PC-9 (cell line): Measurements from ENCODE around the gene FOXP1. TPM values are rescaled to one million over a fixed set of nuclear protein-coding genes. Genes with fewer than 3 reads are reported as not detected.

Experiments
- BruUV-seq: library from RNA; stranded (reverse); fragments of 400-500 nt; replicated peaks from 2 replicates; lab custom pipeline; 2021; lab: Mats Ljungman, UMichigan
- CTCF ChIA-PET: fragments of 300-600 bp; sonication (Branson Sonifier 250); formaldehyde crosslinking; loops from one replicate; lab custom pipeline; 2022; ENCODE audit warnings: antibody characterized with exemption; lab: Charles Lee
- POLR2A ChIA-PET: fragments of 300-600 bp; sonication (Branson Sonifier 250); formaldehyde crosslinking; loops from one replicate; lab custom pipeline; 2022; ENCODE audit warnings: antibody characterized with exemption; ENCODE audit not compliant: unreplicated experiment; lab: Charles Lee
- DNase-seq, 2 experiments: peaks; one replicate each; pipeline versions ENCODE4 v3.0.0 to v3.0.0-alpha.2; 2015 to 2022; ENCODE audit warnings: mixed read lengths in 1 of 2
- H2AFZ ChIP-seq: fragments of 200-600 bp; sonication (generic); 2 replicates; pipeline ENCODE4 v1.8.1; 2017; ENCODE audit warnings: antibody characterized with exemption
- H3F3A ChIP-seq: fragments of 200-600 bp; sonication (generic); 2 replicates; pipeline ENCODE4 v1.8.1; 2017; ENCODE audit warnings: antibody characterized with exemption, mild to moderate bottlenecking, low read depth; ENCODE audit not compliant: insufficient read depth
- H3K27ac ChIP-seq: fragments of 200-600 bp; sonication (generic); 2 replicates; pipeline ENCODE4 v1.6.1; 2016; ENCODE audit warnings: mixed run types
- H3K27me3 ChIP-seq: fragments of 200-600 bp; sonication (generic); 2 replicates; pipeline ENCODE4 v1.6.1; 2016; ENCODE audit warnings: low read depth, mixed run types; ENCODE audit not compliant: insufficient read depth
- H3K36me3 ChIP-seq: fragments of 200-600 bp; sonication (generic); 2 replicates; pipeline ENCODE4 v1.6.1; 2016; ENCODE audit warnings: low read depth, mixed run types
- H3K4me1 ChIP-seq: fragments of 200-600 bp; sonication (generic); replicated peaks from 2 replicates; pipeline ENCODE4 v1.6.1; 2016; ENCODE audit warnings: mixed run types; ENCODE audit not compliant: insufficient read depth
- H3K4me2 ChIP-seq: fragments of 200-600 bp; sonication (generic); 2 replicates; pipeline ENCODE4 v1.6.1; 2017; ENCODE audit warnings: mixed run types
- H3K4me3 ChIP-seq: fragments of 200-600 bp; sonication (generic); 2 replicates; pipeline ENCODE4 v1.6.1; 2016; ENCODE audit warnings: mixed run types
- H3K79me2 ChIP-seq: fragments of 200-600 bp; sonication (generic); 2 replicates; pipeline ENCODE4 v1.6.1; 2017; ENCODE audit warnings: low read depth, mixed run types
- H3K9me2 ChIP-seq: fragments of 200-600 bp; sonication (generic); 2 replicates; pipeline ENCODE4 v1.8.1; 2017; ENCODE audit warnings: mild to moderate bottlenecking; ENCODE audit not compliant: insufficient read depth
- H3K9me3 ChIP-seq: fragments of 200-600 bp; sonication (generic); 2 replicates; pipeline ENCODE4 v1.8.1; 2016; ENCODE audit warnings: low read depth; ENCODE audit not compliant: insufficient read depth
- H4K20me1 ChIP-seq: fragments of 200-600 bp; sonication (generic); 2 replicates; pipeline ENCODE4 v1.8.1; 2017; ENCODE audit not compliant: insufficient read depth
- CTCF ChIP-seq: fragments of 200-600 bp; sonication (generic); conservative IDR thresholded peaks from 2 replicates; pipeline ENCODE4 v1.6.1; 2017; ENCODE audit warnings: mixed run types, antibody characterized with exemption, mild to moderate bottlenecking, moderate library complexity
- EZH2 ChIP-seq: fragments of 200-600 bp; sonication (generic); IDR thresholded peaks from 2 replicates; pipeline ENCODE4 v1.8.0; 2017; ENCODE audit warnings: antibody characterized with exemption, low read depth
- intact Hi-C: fragments of 100-400 bp; cut with micrococcal nuclease; formaldehyde crosslinking; loops from one replicate; pipeline ENCODE4 v1.10.0; 2022; ENCODE audit not compliant: unreplicated experiment
- total RNA-seq: library from RNA; stranded (reverse); gene quantifications from 2 replicates; pipeline ENCODE4 v1.2.3, GENCODE V29; 2021

Gene FOXP1
- total RNA-seq, 1 experiment from 2014 or later: 33.3 TPM

GRCh38 chr3:71317749-71318457 is 265.6 kb downstream of the FOXP1 start:
- Histone ChIP-seq H3K36me3 (no peaks in the 10 kb centered on the region), H3K9me2 (no peaks in the 10 kb centered on the region), H3F3A (no peaks in the 10 kb centered on the region), H3K27me3 (no peaks in the 10 kb centered on the region), H3K9me3 (no peaks in the 10 kb centered on the region), H3K27ac (no peak overlapping the region), H2AFZ (no peak overlapping the region), H3K4me1 (no peaks in the 10 kb centered on the region), H3K4me2 (no peak overlapping the region), H3K4me3 (no peak overlapping the region), H3K79me2 (no peaks in the 10 kb centered on the region), H4K20me1 (no peaks in the 10 kb centered on the region)
- no TSS peak for BruUV-seq
- no peak for TF ChIP-seq CTCF
- no peak for TF ChIP-seq EZH2
- intact Hi-C loops: no loop called here
- no peak for DNase-seq
- ChIA-PET POLR2A (interaction anchor here (0.8 kb wide), 1 partner anchor 1972 kb away, joined by 10 read pairs; no protein-coding TSS in a partner anchor), CTCF (no interaction called here)

- H2AFZ ChIP-seq: no peak overlapping the region
- no peaks in the 10 kb centered on the region for H3K4me1 ChIP-seq
- H3K4me2 ChIP-seq: no peak overlapping the region
- H3K27ac ChIP-seq: no peak overlapping the region
- no peaks in the 10 kb centered on the region for H3K27me3 ChIP-seq
- no peak overlapping the region for H3K4me3 ChIP-seq
- ChIA-PET CTCF (no interaction called here), POLR2A (no interaction called here)
- DNase-seq: no peak
- TF ChIP-seq EZH2 (no peak), CTCF (no peak)
- no peaks in the 10 kb centered on the region for H3K9me2 ChIP-seq
- BruUV-seq: no TSS peak
- H4K20me1 ChIP-seq: no peaks in the 10 kb centered on the region
- no peaks in the 10 kb centered on the region for H3K36me3 ChIP-seq
- H3F3A ChIP-seq: no peaks in the 10 kb centered on the region
- intact Hi-C loops: no loop called here
- H3K79me2 ChIP-seq: no peaks in the 10 kb centered on the region
- no peaks in the 10 kb centered on the region for H3K9me3 ChIP-seq
Measured at GRCh38 chr3:71317140-71317539, 266.4 kb downstream of the FOXP1 start.

GRCh38 chr3:71316066-71316777 is 267.3 kb downstream of the FOXP1 start:
- H3K27ac ChIP-seq: no peak overlapping the region
- H3K79me2 ChIP-seq: no peaks in the 10 kb centered on the region
- intact Hi-C loops: no loop called here
- BruUV-seq: no TSS peak
- CTCF ChIA-PET: no interaction called here
- TF ChIP-seq CTCF: no peak
- no peak for TF ChIP-seq EZH2
- no peak overlapping the region for H3K4me2 ChIP-seq
- POLR2A ChIA-PET: no interaction called here
- H4K20me1 ChIP-seq: no peaks in the 10 kb centered on the region
- no peaks in the 10 kb centered on the region for H3K9me2 ChIP-seq
- no peaks in the 10 kb centered on the region for H3K9me3 ChIP-seq
- H3K4me3 ChIP-seq: no peak overlapping the region
- no peaks in the 10 kb centered on the region for H3K27me3 ChIP-seq
- no peaks in the 10 kb centered on the region for H3K4me1 ChIP-seq
- no peaks in the 10 kb centered on the region for H3K36me3 ChIP-seq
- no peaks in the 10 kb centered on the region for H3F3A ChIP-seq
- H2AFZ ChIP-seq: no peak overlapping the region
- no peak for DNase-seq
